ENCODE data around the gene B4GALT3.
A peak's percentile ranks its signal among the peaks of the same experiment; 100 is the strongest.

Gene B4GALT3

DNA sequence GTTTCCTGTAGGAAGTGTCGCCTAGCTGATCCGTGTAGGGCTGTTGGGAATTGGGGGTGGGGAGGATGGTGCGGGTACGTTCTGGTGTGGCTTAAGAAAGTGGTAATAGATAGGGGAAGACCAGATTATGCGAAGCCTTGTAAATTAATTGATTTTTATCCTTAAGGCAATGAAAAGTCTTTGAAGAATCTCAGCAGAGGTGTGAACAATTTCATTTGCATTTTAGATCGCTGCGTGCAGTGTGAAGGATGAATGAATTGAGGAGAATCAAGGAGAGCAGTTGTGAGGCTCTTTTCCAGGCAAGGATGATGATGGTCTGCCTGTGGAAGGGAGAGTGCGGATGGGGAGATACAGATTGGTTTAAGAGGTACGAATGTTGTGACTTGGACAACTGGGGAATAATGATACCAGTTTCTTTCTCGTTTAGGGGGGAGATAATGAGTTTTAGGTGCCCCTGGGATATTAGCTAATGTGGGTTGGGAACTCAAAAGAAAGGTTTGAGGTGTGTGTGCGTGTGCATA, 44.0 kb downstream of the B4GALT3 start:
- H3K27ac ChIP-seq = peak overlapping the region; percentile 96
- DNase-seq (ENCODE audit: low read depth, low spot score) = no peak

DNA sequence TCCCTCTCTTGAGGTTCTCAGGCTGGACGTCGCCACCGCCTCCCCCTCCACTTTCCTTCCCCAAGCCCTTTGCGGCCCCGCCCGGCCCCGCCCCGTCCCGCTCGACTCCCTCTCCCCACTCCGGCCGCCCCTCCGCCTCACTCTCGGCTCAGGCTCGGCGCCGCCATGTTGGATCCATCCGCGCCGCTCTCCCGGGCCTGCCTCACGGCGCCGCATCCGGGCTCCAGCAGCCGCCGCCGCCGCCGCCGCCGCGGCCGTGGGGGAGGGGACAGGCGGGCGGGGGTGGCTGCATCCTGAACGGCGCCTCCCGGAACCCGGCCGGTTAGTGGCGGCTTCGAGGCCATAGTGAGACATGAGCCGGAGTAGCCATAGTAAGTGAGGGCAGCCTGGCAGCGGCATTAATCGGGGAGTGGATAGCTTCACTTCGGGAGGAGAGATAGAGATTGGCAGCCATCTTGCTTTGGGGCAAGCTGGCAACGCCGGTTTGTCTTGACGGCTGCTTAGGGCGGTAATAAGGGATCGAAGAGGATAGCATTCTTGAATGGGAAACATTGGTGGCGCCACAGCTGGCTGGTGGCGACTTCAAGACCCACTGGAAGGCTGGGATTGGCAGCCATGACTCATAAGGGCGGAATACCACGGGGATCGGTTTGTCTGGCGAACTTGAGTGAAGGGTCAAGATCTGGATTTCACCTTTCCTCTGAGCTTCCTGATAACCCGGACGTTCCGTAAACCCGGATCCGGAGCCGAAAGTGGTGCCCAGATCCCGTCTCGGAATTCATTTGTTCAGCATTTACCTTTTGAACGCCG, 44.7 kb downstream of the B4GALT3 start, which contains the start of gene DEDD:
Gene DEDD, minus strand, starts transcription at position 258 of the 810 bp plus-strand sequence. CDS start 8,205 bp downstream, outside the sequence.
- DNase-seq (ENCODE audit: low read depth, low spot score) = peak; percentile 70
- peak within 1 kb of the TSS; percentile 96 for H3K27ac ChIP-seq

GRCh38 chr1:161131523-161132409, 45.5 kb downstream of the B4GALT3 start:
- DNase-seq (ENCODE audit: low read depth, low spot score) = no peak
- peak overlapping the region; percentile 96 for H3K27ac ChIP-seq

GRCh38 chr1:161130266-161130665, 47.0 kb downstream of the B4GALT3 start:
- no peak for DNase-seq (ENCODE audit: low read depth, low spot score)
- H3K27ac ChIP-seq = no peak overlapping the region

GRCh38 chr1:161128591-161129420, 48.5 kb downstream of the B4GALT3 start:
- H3K27ac ChIP-seq = no peak overlapping the region
- DNase-seq (ENCODE audit: low read depth, low spot score) = no peak

GRCh38 chr1:161127649-161128048, 49.7 kb downstream of the B4GALT3 start:
- DNase-seq (ENCODE audit: low read depth, low spot score) = no peak
- no peak overlapping the region for H3K27ac ChIP-seq

GRCh38 chr1:161122967-161123366, 54.3 kb downstream of the B4GALT3 start:
- no peak for DNase-seq (ENCODE audit: low read depth, low spot score)
- H3K27ac ChIP-seq = peak overlapping the region; percentile 3

DNA sequence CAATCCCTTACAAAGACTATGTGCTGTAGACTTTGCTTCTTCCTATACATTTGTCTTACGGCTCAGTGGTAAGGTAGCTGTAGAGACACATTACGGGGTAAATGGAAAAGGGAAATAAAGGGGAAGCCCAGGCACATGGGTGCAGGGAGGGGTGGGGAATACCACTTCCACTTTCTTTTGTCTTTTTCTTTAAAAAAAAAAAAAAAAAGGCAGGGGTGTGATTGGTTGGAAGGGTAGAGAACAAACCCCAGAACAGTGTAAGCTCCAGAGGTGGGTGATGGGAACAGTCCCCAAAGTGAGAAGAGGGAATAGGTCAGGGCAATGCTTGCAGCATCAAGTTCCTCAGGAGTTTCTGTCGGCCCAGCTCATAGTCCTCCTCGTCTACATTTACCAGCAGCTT, 55.5 kb downstream of the B4GALT3 start:
- peak overlapping the region; percentile 3 for H3K27ac ChIP-seq
- no peak for DNase-seq (ENCODE audit: low read depth, low spot score)
